Testis (tissue), 2 donors: ENCODE data around the gene PRKN.

Source experiments
- POLR2A ChIP-seq: fragments of 450-650 bp; IDR thresholded peaks from one replicate; pipeline ENCODE4 v1.6.1; 2017; ENCODE audit warnings: antibody characterized with exemption, mild to moderate bottlenecking, moderate library complexity
- TF ChIP-seq, protein P1 (sequence below), 3 experiments: fragments of 450-650 bp in 2 of 3; fragments of 200-600 bp in 1 of 3; sonication (generic) in 1 of 3; IDR thresholded peaks; one replicate each; pipeline ENCODE4 v1.5.1; 2016 to 2019; ENCODE audit warnings: antibody characterized with exemption in 3 of 3, mild to moderate bottlenecking in 2 of 3, moderate library complexity in 1 of 3

DNA sequence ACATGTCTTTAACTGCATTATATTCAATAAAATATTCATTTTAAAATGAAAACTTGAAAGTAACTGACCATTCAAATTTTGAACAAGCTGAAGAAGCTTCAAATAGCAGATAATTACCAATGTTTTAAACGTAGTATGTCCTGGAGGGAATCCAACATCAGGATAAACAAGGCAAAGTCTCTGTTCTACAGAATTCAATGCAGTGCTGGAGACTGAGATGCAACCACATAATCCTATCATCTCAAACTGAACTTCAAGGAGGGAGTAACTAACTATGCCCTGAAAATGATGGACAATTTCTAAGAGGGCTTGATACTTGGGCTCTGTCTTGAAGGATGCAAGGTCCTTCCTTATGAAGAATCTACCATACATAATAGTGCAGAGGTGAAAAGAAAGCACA, 100.7 kb downstream of the PRKN start:
- TF ChIP-seq POLR2A, result no peak
- TF ChIP-seq, protein P1, sequence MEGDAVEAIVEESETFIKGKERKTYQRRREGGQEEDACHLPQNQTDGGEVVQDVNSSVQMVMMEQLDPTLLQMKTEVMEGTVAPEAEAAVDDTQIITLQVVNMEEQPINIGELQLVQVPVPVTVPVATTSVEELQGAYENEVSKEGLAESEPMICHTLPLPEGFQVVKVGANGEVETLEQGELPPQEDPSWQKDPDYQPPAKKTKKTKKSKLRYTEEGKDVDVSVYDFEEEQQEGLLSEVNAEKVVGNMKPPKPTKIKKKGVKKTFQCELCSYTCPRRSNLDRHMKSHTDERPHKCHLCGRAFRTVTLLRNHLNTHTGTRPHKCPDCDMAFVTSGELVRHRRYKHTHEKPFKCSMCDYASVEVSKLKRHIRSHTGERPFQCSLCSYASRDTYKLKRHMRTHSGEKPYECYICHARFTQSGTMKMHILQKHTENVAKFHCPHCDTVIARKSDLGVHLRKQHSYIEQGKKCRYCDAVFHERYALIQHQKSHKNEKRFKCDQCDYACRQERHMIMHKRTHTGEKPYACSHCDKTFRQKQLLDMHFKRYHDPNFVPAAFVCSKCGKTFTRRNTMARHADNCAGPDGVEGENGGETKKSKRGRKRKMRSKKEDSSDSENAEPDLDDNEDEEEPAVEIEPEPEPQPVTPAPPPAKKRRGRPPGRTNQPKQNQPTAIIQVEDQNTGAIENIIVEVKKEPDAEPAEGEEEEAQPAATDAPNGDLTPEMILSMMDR (IDR thresholded peaks at IDR 0.05), result no peak
